SK-N-SH (cell line): ENCODE measurements around the gene PATL2. TPM values are rescaled to one million over a fixed set of nuclear protein-coding genes. Genes with fewer than 3 reads are reported as not detected.

Experiments
- CTCF ChIA-PET: fragments of 300-600, 350-600 bp; formaldehyde crosslinking; extraction: SDS; loops from one replicate; lab custom pipeline; 2021; lab: Yijun Ruan, JAX
- POLR2A ChIA-PET: fragments of 350-600 bp; sonication (Branson Sonifier 250); formaldehyde crosslinking; extraction: SDS; loops from one replicate; lab custom pipeline; 2020; ENCODE audit warnings: antibody characterized with exemption, inconsistent platforms; lab: Yijun Ruan, JAX
- DNase-seq: peaks from one replicate; pipeline ENCODE4 v3.0.0; 2012
- H2AFZ ChIP-seq: fragments of 200-600 bp; sonication (generic); 2 replicates; pipeline ENCODE4 v1.8.1; 2016; ENCODE audit warnings: antibody characterized with exemption, mild to moderate bottlenecking, low read depth
- H3F3A ChIP-seq: fragments of 200-600 bp; sonication (generic); replicated peaks from 2 replicates; pipeline ENCODE3; 2016; ENCODE audit warnings: antibody characterized with exemption, mild to moderate bottlenecking; ENCODE audit not compliant: insufficient read depth
- H3K27ac ChIP-seq, 2 experiments: fragments of 200-500 bp in 1 of 2; fragments of 200-600 bp in 1 of 2; sonication (Bioruptor generic) in 1 of 2; sonication (generic), shearing (Covaris generic) in 1 of 2; 2 replicates each; pipeline versions ENCODE4 v1.5.1 to v1.6.1; 2014 to 2016; ENCODE audit warnings: low read depth in 2 of 2, inconsistent platforms in 1 of 2, low read length in 1 of 2, mild to moderate bottlenecking in 1 of 2, mixed read lengths in 1 of 2
- H3K27me3 ChIP-seq: fragments of 200-600 bp; sonication (generic), shearing (Covaris generic); 2 replicates; pipeline ENCODE4 v1.6.1; 2016; ENCODE audit warnings: mixed run types; ENCODE audit not compliant: insufficient read depth
- H3K36me3 ChIP-seq, 2 experiments: fragments of 200-500 bp in 1 of 2; fragments of 200-600 bp in 1 of 2; sonication (Bioruptor generic) in 1 of 2; sonication (generic) in 1 of 2; replicated peaks in 1 of 2; 2 replicates each; pipeline versions ENCODE3 to v1.5.1; 2014 to 2016; ENCODE audit warnings: low read length in 1 of 2, mild to moderate bottlenecking in 1 of 2; ENCODE audit not compliant: insufficient read depth in 2 of 2, control insufficient read depth in 1 of 2
- H3K4me1 ChIP-seq, 2 experiments: fragments of 200-500 bp in 1 of 2; fragments of 200-600 bp in 1 of 2; sonication (Bioruptor generic) in 1 of 2; sonication (generic), shearing (Covaris generic) in 1 of 2; 2 replicates each; pipeline versions ENCODE4 v1.5.1 to v1.6.1; 2014 to 2016; ENCODE audit warnings: low read depth in 1 of 2, low read length in 1 of 2, mixed run types in 1 of 2; ENCODE audit not compliant: insufficient read depth in 2 of 2, control insufficient read depth in 1 of 2
- H3K4me2 ChIP-seq: fragments of 200-600 bp; sonication (generic), shearing (Covaris generic); 2 replicates; pipeline ENCODE4 v1.6.1; 2017; ENCODE audit warnings: mixed run types
- H3K4me3 ChIP-seq, 2 experiments: fragments of 200-500 bp in 1 of 2; fragments of 200-600 bp in 1 of 2; sonication (Bioruptor generic) in 1 of 2; sonication (generic), shearing (Covaris generic) in 1 of 2; 2 replicates each; pipeline versions ENCODE4 v1.5.1 to v1.8.1; 2014 to 2016; ENCODE audit warnings: low read depth in 2 of 2, inconsistent platforms in 1 of 2, low read length in 1 of 2, mild to moderate bottlenecking in 1 of 2, mixed read lengths in 1 of 2, moderate library complexity in 1 of 2
- H3K79me2 ChIP-seq: fragments of 200-600 bp; sonication (generic); 2 replicates; pipeline ENCODE4 v1.8.1; 2017; ENCODE audit warnings: mild to moderate bottlenecking; ENCODE audit not compliant: insufficient read depth
- H3K9ac ChIP-seq: fragments of 200-600 bp; sonication (generic); 2 replicates; pipeline ENCODE4 v1.6.1; 2017; ENCODE audit warnings: mixed run types
- H3K9me2 ChIP-seq: fragments of 200-600 bp; sonication (generic); 2 replicates; pipeline ENCODE4 v1.6.1; 2017; ENCODE audit warnings: mixed run types
- H3K9me3 ChIP-seq: fragments of 200-600 bp; sonication (generic); 2 replicates; pipeline ENCODE4 v1.6.1; 2017; ENCODE audit warnings: mixed run types, mild to moderate bottlenecking, moderate library complexity
- H4K20me1 ChIP-seq: fragments of 200-600 bp; sonication (generic); 2 replicates; pipeline ENCODE4 v1.6.1; 2017; ENCODE audit warnings: mild to moderate bottlenecking, mixed run types; ENCODE audit not compliant: insufficient read depth
- CHD2 ChIP-seq: fragments of 150-350 bp; IDR thresholded peaks from 2 replicates; pipeline ENCODE4 v1.6.1; 2018; ENCODE audit warnings: low read length; ENCODE audit not compliant: partially characterized antibody
- EZH2phosphoT487 ChIP-seq: fragments of 200-600 bp; sonication (generic); IDR thresholded peaks from 2 replicates; pipeline ENCODE4 v1.6.1; 2017; ENCODE audit warnings: low read depth, mixed run types, mild to moderate bottlenecking, antibody characterized with exemption, moderate library complexity, borderline replicate concordance
- FOSL2 ChIP-seq: IDR thresholded peaks from 2 replicates; pipeline ENCODE4 v1.4.0; 2012; ENCODE audit warnings: low read depth, mild to moderate bottlenecking, moderate library complexity, borderline replicate concordance
- GABPA ChIP-seq: IDR thresholded peaks from 2 replicates; pipeline ENCODE4 v1.4.0; 2012; ENCODE audit warnings: low read depth, mild to moderate bottlenecking
- POLR2AphosphoS5 ChIP-seq: IDR thresholded peaks from 2 replicates; pipeline ENCODE4 v1.6.1; 2012; ENCODE audit warnings: low read depth, low read length
- RAD21 ChIP-seq: IDR thresholded peaks from 2 replicates; pipeline ENCODE4 v1.6.1; 2012; ENCODE audit warnings: mild to moderate bottlenecking, low read length
- RFX5 ChIP-seq: IDR thresholded peaks from 2 replicates; pipeline ENCODE4 v1.6.1; 2012; ENCODE audit warnings: mild to moderate bottlenecking, improper control_type of control experiment, low read length
- RXRA ChIP-seq: IDR thresholded peaks from 2 replicates; pipeline ENCODE4 v1.4.0; 2012; ENCODE audit warnings: low read depth, mild to moderate bottlenecking, borderline replicate concordance
- SIN3A ChIP-seq: IDR thresholded peaks from 2 replicates; pipeline ENCODE4 v1.6.1; 2012; ENCODE audit warnings: low read depth, mild to moderate bottlenecking, low read length, moderate library complexity, borderline replicate concordance
- TAF1 ChIP-seq: IDR thresholded peaks from 2 replicates; pipeline ENCODE4 v1.6.1; 2012; ENCODE audit warnings: low read depth, mild to moderate bottlenecking, low read length, moderate library complexity, borderline replicate concordance
- TCF12 ChIP-seq: IDR thresholded peaks from 2 replicates; pipeline ENCODE4 v1.4.0; 2012
- YY1 ChIP-seq: IDR thresholded peaks from 2 replicates; pipeline ENCODE4 v1.4.0; 2012; ENCODE audit warnings: low read depth, mild to moderate bottlenecking
- WGBS: methylation state at CpG from one replicate; pipeline ENCODE4 v1.1.6; 2017; ENCODE audit warnings: low lambda C conversion rate; 5-methylcytosine and 5-hydroxymethylcytosine counted together
- polyA plus RNA-seq, 3 experiments: library from polyadenylated mRNA; depleted of rRNA; stranded (reverse); fragments of >200 nt; gene quantifications; 2 replicates each; pipeline ENCODE4 v1.2.3, GENCODE V29; 2012
- TF ChIP-seq, protein P1 (sequence below): fragments of 150-350 bp; IDR thresholded peaks from 2 replicates; pipeline ENCODE4 v1.6.1; 2016; ENCODE audit warnings: mild to moderate bottlenecking, low read depth, low read length
- TF ChIP-seq, protein P2 (sequence below): fragments of 150-350 bp; IDR thresholded peaks from 2 replicates; pipeline ENCODE4 v1.6.1; 2017; ENCODE audit warnings: antibody characterized with exemption, low read length, low read depth, borderline replicate concordance
- TF ChIP-seq, protein P3 (sequence below): IDR thresholded peaks from 2 replicates; pipeline ENCODE4 v1.4.0; 2012; ENCODE audit warnings: low read depth
- TF ChIP-seq, protein P4 (sequence below): IDR thresholded peaks from 2 replicates; pipeline ENCODE4 v1.4.0; 2012; ENCODE audit warnings: low read depth, borderline replicate concordance

The PATL2 gene
- polyA plus RNA-seq, 1 of the 3 experiments (the other 2 are of a cell fraction) = 0.31 TPM

DNA sequence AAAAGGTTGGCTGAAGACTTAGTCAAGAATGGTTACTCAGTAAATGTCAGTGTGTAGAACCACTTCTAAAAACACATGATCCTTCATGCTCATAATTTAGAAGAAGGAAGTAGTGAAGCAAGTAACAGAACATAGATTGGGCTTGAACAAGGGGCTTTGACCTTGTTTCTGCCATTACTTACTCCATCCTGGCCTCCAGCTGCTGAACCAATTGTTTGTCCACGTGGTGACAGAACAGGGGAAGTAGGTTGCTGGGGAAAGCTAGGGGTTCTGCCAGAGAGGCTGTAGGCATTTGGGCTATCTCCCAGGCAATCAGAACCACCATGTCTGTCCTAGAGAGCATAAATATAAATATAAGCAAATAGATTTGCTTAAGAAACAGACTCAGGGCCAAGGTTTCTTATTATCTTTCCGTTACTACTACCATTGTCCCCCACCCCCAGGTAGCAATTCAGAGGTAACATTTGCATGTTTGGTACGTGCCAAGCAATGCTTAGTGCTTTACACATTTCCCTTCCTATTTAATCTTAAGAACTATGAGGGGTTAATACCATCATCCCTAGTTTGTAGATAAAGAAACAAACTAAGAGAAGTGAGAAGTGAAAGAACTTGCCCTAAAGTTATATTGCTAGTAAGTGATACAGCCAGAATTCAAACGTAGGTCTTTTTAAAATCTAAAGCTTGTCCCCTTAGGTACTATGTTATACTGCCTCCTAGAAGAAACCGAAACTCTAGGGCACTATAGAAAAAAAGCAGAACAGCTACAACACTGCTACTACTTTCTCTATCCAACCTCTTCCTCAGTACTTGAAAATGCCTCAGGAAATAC lies 44.7 kb downstream of the PATL2 start:
- no peak overlapping the region for H3K27ac ChIP-seq
- peaks cover 3% of the 10 kb centered on the region for H3F3A ChIP-seq
- 61% methylated on average over 5 of the region's 5 CpGs for WGBS
- no peak overlapping the region for H3K4me3 ChIP-seq
- H2AFZ ChIP-seq = no peak overlapping the region
- H3K79me2 ChIP-seq = peaks cover 14% of the 10 kb centered on the region
- TF ChIP-seq RFX5 = no peak
- no peak for TF ChIP-seq RXRA
- no peak for TF ChIP-seq TCF12
- no peak for TF ChIP-seq POLR2AphosphoS5
- TF ChIP-seq, protein P1, sequence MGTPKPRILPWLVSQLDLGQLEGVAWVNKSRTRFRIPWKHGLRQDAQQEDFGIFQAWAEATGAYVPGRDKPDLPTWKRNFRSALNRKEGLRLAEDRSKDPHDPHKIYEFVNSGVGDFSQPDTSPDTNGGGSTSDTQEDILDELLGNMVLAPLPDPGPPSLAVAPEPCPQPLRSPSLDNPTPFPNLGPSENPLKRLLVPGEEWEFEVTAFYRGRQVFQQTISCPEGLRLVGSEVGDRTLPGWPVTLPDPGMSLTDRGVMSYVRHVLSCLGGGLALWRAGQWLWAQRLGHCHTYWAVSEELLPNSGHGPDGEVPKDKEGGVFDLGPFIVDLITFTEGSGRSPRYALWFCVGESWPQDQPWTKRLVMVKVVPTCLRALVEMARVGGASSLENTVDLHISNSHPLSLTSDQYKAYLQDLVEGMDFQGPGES = no peak
- no peak for TF ChIP-seq TAF1
- TF ChIP-seq, protein P2, sequence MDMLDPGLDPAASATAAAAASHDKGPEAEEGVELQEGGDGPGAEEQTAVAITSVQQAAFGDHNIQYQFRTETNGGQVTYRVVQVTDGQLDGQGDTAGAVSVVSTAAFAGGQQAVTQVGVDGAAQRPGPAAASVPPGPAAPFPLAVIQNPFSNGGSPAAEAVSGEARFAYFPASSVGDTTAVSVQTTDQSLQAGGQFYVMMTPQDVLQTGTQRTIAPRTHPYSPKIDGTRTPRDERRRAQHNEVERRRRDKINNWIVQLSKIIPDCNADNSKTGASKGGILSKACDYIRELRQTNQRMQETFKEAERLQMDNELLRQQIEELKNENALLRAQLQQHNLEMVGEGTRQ = no peak
- TF ChIP-seq CHD2 = no peak
- no peak for TF ChIP-seq GABPA
- TF ChIP-seq FOSL2 = no peak
- TF ChIP-seq, protein P3, sequence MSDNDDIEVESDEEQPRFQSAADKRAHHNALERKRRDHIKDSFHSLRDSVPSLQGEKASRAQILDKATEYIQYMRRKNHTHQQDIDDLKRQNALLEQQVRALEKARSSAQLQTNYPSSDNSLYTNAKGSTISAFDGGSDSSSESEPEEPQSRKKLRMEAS = no peak
- no peak for TF ChIP-seq RAD21
- TF ChIP-seq SIN3A = no peak
- TF ChIP-seq, protein P4, sequence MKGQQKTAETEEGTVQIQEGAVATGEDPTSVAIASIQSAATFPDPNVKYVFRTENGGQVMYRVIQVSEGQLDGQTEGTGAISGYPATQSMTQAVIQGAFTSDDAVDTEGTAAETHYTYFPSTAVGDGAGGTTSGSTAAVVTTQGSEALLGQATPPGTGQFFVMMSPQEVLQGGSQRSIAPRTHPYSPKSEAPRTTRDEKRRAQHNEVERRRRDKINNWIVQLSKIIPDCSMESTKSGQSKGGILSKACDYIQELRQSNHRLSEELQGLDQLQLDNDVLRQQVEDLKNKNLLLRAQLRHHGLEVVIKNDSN = no peak
- TF ChIP-seq EZH2phosphoT487 = no peak
- TF ChIP-seq YY1 = no peak
- TF ChIP-seq, all 33 proteins: peak for 0
- H3K4me2 ChIP-seq = no peak overlapping the region
- no peaks in the 10 kb centered on the region for H3K9me2 ChIP-seq
- ChIA-PET POLR2A (no interaction called here), CTCF (interaction anchor here (0.5 to 1.6 kb wide), 3 partner anchors 50 to 72 kb away, joined by 3 to 4 read pairs (median 3); partner anchors contain the start of gene TRIM69)
- no peaks in the 10 kb centered on the region for H4K20me1 ChIP-seq
- DNase-seq = no peak
- H3K9me3 ChIP-seq = no peaks in the 10 kb centered on the region
- no peak overlapping the region for H3K9ac ChIP-seq
- H3K4me1 ChIP-seq = peaks cover 7% of the 10 kb centered on the region in 2 experiments; a peak in 3 of 4 replicates
- no peaks in the 10 kb centered on the region for H3K36me3 ChIP-seq
- no peaks in the 10 kb centered on the region for H3K27me3 ChIP-seq
